HG03175 (cell line): ENCODE measurements around the gene NADK2.
A peak's percentile ranks its signal among the peaks of the same experiment; 100 is the strongest.
"Not testable (repeated sequence)": the region's sequence is repeated elsewhere in the genome, so short reads cannot be mapped to it uniquely, and the experiment has no call there.

Experiments
- ATAC-seq: cut with Tn5 transposase; IDR thresholded peaks from one replicate; pipeline ENCODE4 v1.9.1; 2021; ENCODE audit warnings: mild to moderate bottlenecking, moderate library complexity; ENCODE audit not compliant: unreplicated experiment

Gene NADK2

GRCh38 chr5:36209664-36210063 lies 32.1 kb downstream of the NADK2 start:
- ATAC-seq = no peak

DNA sequence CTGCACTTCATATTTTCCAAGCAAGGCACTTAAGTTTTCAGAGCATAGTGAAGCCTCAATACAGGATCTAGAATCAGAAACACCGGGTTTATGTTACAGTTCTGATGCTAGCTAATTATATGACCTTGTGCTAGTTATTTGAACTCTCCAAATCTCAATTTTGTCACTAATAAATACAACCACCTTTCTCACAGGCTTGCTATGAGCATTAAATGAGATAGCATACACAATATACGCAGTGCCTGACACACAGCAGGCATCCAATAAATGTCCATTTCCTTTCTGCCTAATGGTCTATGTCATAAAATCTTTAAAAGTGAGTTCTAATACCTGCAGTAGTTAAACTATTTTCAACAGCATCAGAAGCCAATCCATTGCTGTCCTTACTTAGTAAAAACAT lies 32.9 kb downstream of the NADK2 start:
- no peak for ATAC-seq

DNA sequence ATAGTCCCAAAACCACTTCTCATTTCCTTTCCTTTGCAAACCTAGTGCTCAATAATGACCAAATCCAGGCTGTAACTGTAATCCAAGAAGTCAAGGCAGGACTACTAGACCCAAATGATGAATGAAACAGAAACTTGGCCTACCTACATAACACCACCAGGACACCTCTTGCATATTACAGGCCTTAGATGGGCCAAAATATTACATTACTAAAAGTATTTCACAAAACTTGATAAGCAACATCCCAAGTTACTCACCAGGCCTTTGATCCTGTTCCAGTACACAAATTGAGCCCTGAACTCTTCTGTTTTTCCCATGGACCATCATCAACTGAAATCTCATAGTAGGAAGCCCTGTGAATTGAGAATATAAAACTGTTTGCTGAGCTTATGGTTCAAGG lies 34.8 kb downstream of the NADK2 start:
- no peak for ATAC-seq

DNA sequence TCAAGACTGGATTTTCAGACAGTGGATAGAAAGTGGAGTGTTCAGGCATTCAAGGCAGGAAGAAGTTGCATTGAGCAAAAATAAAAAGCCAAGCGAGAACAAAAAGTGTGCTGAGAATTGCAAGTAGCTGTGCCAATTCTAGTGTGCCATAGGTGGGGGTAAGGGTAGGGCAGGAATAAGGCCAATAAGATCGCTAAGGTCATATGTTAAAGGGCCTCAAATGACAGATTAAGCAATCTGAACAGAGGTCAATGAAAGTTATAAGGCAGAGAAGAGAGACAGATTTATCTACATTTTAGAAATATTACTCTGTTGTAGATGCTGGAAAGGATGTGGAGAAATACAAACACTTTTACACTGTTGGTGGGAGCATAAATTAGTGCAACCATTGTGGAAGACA lies 36.4 kb downstream of the NADK2 start:
- ATAC-seq = no peak

- ATAC-seq = no peak
These were observed 39.2 kb downstream of the NADK2 start for GRCh38 chr5:36202521-36202961.

DNA sequence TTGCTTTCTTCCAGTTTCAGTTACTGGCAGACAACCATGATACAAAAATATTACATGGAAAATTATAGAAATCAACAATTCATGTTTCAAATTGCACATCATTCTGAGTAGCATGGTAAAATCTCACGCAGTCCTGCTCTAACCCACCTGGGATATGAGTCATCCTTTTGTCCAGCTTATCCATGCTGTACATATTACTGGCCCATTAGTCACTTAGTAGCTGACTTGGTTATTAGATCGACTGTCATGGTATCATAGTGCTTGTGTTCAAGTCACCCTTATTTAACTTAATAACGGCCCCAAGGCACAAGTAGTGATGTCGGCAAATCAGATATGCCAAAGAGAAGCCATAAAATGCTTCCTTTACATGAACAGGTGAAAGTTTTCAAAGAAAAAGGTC lies 41.2 kb downstream of the NADK2 start:
- no peak for ATAC-seq

DNA sequence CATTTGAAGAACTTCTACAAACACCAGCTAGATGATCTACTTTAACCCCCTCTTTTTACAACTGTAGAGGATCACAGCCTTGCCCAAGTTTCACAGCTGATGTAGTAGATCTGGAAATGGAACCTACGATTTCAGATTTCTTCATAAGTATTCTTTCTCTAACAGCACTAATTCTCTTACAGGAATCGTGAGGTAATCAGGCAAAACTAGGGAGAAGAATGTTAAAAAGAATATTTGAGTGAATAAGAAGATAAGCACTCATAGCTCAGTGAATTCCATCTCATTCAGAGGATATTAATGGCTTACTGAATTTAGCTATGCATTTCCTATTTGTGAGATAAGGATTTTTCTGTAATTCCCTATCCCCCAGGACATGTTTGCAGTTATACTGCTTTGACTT lies 42.1 kb downstream of the NADK2 start:
- ATAC-seq = no peak

- not testable (repeated sequence) for ATAC-seq
These were observed 42.9 kb downstream of the NADK2 start for GRCh38 chr5:36198783-36199182.

GRCh38 chr5:36198281-36198680 lies 43.4 kb downstream of the NADK2 start:
- ATAC-seq = no peak

GRCh38 chr5:36193746-36194145 lies 48.0 kb downstream of the NADK2 start:
- ATAC-seq = no peak

- not testable (repeated sequence) for ATAC-seq
These were observed 57.3 kb downstream of the NADK2 start for GRCh38 chr5:36184408-36184807.

- ATAC-seq = no peak
These were observed 60.0 kb downstream of the NADK2 start for GRCh38 chr5:36181774-36182173.

DNA sequence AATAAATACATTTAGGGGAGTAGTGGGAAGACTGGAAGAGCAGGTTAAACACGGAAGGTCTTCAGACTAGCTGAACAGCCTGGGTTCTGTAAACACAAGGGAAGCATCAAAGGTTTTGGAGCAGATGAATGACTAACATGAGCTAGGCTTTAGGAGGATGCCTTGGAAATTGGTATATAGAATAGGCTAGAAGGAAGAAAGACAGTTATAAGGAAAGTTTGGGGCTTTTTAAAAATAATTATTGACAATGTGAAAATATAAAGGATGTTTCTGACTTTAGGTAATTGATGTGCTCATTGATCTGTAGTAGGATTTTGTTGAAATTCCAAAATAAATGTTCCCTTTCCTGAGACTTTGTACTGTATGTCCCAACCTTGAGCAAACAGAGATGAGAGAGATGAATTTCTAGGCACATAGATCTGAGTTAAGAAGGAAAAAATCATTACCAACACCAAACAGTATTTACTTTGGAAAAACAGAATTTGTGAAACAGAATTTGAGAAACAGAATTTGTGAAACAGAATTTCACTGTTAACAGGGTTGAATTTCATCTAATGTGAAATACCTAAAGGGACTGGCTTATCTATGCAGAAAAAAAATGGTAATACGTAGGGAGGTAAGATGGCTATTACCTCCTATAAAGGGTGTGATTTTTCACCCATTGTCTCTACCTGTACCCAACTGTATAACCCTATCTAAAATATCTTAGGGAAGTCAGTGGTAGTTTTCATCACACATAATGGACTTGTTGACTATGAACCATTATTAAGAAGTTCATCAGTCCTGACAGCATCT lies 61.0 kb downstream of the NADK2 start:
- no peak for ATAC-seq

- ATAC-seq = no peak
These were observed 61.8 kb downstream of the NADK2 start for GRCh38 chr5:36179950-36180349.

DNA sequence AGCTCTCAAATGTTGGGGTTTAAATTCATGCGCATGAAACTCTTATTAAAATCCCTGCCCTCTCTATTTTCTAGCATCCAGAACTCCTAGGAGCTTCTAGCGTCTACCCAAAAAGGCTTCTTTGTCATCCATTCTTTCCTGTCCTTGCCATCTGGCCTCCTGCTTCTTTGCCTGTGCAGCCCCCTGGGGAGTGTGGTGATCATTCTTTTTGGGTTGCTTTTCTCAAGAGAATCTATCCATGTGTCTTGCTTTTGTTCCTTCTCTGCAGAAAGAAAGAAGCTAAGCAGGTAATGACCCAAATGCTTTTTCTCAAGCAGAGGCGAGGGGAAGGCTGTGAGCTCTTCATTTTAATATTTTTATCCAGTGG lies 63.2 kb downstream of the NADK2 start:
- ATAC-seq = no peak

DNA sequence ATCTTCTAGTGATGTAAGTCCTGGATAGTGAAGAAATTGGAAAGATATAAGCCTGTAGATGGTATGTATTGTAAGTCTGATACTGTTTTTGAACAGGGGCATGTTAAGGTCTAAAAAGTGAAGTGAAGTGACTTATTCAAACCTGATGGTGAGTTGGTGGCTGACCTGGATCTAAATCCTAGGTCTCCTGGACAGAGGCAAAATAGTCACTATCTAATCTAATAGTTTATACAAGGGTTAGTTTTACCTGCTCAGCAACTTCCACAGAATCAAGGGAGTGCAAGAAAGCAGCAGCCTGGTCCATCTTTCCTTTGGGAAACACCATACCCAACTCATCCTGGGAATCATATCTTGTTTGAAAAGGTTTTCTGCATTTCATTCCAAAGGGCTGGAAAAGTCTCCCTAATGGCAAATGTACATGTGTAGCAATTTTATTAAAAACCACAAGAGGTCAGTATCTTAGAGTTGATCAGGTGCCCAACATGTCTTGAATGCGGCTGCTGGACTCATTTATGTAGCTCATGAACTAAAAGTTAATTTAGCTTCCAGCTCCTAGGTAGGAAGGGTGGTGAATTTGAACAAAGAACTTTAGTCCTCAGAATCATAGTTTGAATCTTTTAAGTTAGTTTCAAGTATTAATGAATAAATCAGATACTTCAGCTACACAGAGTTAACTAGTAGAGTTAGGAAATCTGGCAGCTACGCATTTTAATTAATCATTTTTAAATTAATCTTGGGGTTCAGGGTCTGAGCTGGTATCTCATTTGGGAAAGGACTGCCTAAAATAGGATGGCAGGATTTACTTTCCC lies 63.8 kb downstream of the NADK2 start:
- peak; percentile 23 for ATAC-seq

DNA sequence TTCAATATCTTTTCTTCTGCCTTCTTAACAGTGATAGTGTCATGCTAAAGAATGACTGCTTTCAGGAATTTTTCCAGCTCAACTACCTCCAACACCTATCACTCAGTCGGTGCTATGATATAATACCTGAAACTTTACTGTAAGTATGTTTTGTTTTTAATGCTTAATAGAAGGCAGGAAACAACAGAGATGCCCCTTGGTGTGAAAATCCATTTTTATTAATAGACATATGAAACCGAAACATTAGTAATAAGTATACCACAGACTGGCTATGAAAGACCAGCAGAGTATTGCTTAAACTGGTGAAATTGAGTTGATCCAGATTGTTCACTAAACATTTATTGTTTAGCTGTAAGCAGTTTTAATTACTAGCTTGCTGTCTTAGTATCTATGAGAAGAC lies 64.6 kb downstream of the NADK2 start:
- ATAC-seq = peak; percentile 99

DNA sequence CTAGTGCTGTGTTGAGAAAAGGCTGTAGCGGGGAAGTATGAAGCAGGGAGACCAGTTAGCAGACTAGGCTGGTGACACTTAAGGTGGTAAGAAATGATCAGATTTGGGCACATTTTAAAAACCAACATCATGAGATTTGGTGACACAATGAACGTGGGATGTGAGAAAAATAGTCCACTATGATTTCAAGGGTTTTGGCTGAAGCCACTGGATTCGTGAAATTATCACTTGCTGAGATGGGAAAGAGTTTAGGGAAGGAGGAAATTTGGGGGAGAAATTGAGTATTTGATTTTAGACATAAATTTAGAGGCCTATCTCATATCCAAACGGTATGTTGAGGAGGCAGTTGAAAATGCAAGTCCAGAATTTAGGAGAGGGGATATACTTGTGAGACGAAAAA lies 66.7 kb downstream of the NADK2 start:
- no peak for ATAC-seq

GRCh38 chr5:36174119-36174518 lies 67.6 kb downstream of the NADK2 start:
- ATAC-seq = no peak

- no peak for ATAC-seq
These were observed 68.3 kb downstream of the NADK2 start for GRCh38 chr5:36173426-36173825.

DNA sequence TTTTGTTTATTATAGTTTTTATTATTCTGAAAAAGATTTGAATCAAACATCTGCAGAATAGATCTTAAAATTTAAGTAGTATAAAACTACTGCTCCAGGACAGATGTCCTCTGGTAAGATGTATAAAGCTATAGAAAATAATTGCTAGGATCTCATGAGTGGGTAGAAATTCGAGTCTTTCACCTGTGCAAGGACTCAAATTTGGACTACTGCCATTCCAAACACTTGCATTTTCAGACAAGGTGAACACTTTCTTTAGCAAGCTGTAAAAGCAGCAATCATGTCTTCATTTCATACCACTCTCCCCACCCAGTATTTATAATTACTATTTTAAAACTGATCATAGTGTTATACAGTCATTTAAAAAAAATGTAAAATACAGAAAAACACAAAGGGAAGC lies 69.1 kb downstream of the NADK2 start:
- ATAC-seq = no peak

DNA sequence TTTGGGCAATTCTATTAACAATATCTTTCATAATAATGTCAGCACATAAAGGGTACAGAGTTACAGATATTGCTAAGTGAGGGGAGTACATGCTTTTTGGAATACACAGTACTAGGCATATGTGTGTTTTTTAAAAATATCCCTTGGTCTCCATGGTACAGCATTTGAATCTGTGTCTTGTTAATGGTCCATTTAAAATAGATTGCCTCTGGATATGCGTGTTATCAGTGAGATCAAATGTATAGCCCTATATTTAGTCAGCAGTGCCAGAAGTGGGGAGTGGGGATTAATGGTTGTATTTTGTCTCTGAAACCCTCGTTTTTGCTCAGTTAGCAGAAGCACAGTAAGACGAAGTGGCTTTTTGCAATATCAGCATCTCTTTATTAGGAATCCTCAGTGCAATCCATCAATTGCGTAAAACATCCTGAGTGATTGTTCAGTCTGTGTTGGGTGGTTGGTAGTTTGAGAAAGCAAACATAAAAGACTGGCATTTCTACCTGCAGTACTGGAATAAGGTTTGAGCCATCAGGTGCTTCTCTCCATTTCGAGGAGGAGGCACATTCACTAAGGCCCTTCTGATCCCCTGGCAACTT lies 70.8 kb downstream of the NADK2 start:
- ATAC-seq = no peak
